Endometrial microvascular endothelial cells (primary cell): Measurements from ENCODE around the gene ZBTB20. TPM values are rescaled to one million over a fixed set of nuclear protein-coding genes. Genes with fewer than 3 reads are reported as not detected.

Experiments used
- in situ Hi-C: cut with HindIII; loops from 2 replicates; pipeline ENCODE4 v1.10.0; 2017; ENCODE audit warnings: low sequenced_read_pairs, low pct_unique_long_range_greater_than_20kb; ENCODE audit errors: inconsistent ontology term
- total RNA-seq: library from RNA; depleted of rRNA; stranded (reverse); fragments of >200 nt; gene quantifications from one replicate; pipeline ENCODE4 v1.2.3, GENCODE V29; 2015; ENCODE audit errors: inconsistent ontology term

Gene ZBTB20
- total RNA-seq, 1 donor from 2014 or later, result 6.2 TPM

- in situ Hi-C loops, result no loop called here
Measured at GRCh38 chr3:114558271-114558670, 588.8 kb downstream of the ZBTB20 start.

GRCh38 chr3:114557791-114558190 lies 589.3 kb downstream of the ZBTB20 start:
- in situ Hi-C loops, result no loop called here

- in situ Hi-C loops, result no loop called here
Measured at GRCh38 chr3:114556657-114557213, 590.4 kb downstream of the ZBTB20 start.

- in situ Hi-C loops, result no loop called here
Measured at GRCh38 chr3:114554731-114555130, 592.4 kb downstream of the ZBTB20 start.

- in situ Hi-C loops, result no loop called here
Measured at GRCh38 chr3:114553949-114554593, 593.0 kb downstream of the ZBTB20 start.

- in situ Hi-C loops, result no loop called here
Measured at GRCh38 chr3:114552527-114552812, 594.6 kb downstream of the ZBTB20 start.

- in situ Hi-C loops, result no loop called here
Measured at GRCh38 chr3:114551770-114552526, 595.1 kb downstream of the ZBTB20 start.

- in situ Hi-C loops, result no loop called here
Measured at GRCh38 chr3:114550165-114550564, 596.9 kb downstream of the ZBTB20 start.

GRCh38 chr3:114545193-114545592 lies 601.9 kb downstream of the ZBTB20 start:
- in situ Hi-C loops, result no loop called here

GRCh38 chr3:114542359-114542758 lies 604.7 kb downstream of the ZBTB20 start:
- in situ Hi-C loops, result no loop called here

- in situ Hi-C loops, result no loop called here
Measured at GRCh38 chr3:114539525-114539924, 607.6 kb downstream of the ZBTB20 start.

- in situ Hi-C loops, result no loop called here
Measured at GRCh38 chr3:114538211-114538610, 608.9 kb downstream of the ZBTB20 start.

- in situ Hi-C loops, result no loop called here
Measured at GRCh38 chr3:114528517-114528916, 618.6 kb downstream of the ZBTB20 start.

- in situ Hi-C loops, result no loop called here
Measured at GRCh38 chr3:114527036-114527644, 619.9 kb downstream of the ZBTB20 start.

- in situ Hi-C loops, result no loop called here
Measured at GRCh38 chr3:114525278-114525677, 621.8 kb downstream of the ZBTB20 start.

- in situ Hi-C loops, result no loop called here
Measured at GRCh38 chr3:114519415-114519814, 627.7 kb downstream of the ZBTB20 start.

GRCh38 chr3:114518206-114518808 lies 628.8 kb downstream of the ZBTB20 start:
- in situ Hi-C loops, result no loop called here

- in situ Hi-C loops, result no loop called here
Measured at GRCh38 chr3:114510201-114510600, 636.9 kb downstream of the ZBTB20 start.

- in situ Hi-C loops, result no loop called here
Measured at GRCh38 chr3:114509756-114510155, 637.3 kb downstream of the ZBTB20 start.

GRCh38 chr3:114508976-114509375 lies 638.1 kb downstream of the ZBTB20 start:
- in situ Hi-C loops, result no loop called here
